Activated CD8-positive, alpha-beta T cell treated with anti-CD3 and anti-CD28 coated beads, Interleukin-2, amount 10 ng/mL, durations not matched to agents 7 days and 5 days (primary cell): ENCODE results near the gene PAGE1. TPM values are rescaled to one million over a fixed set of nuclear protein-coding genes. Genes with fewer than 3 reads are reported as not detected.
"Not testable (repeated sequence)": the region's sequence is repeated elsewhere in the genome, so short reads cannot be mapped to it uniquely, and the experiment has no call there.

Experiments
- ATAC-seq: fragments of 150-1000 bp; cut with Tn5 transposase; one replicate; pipeline ENCODE4 v1.10.0; 2021; ENCODE audit warnings: moderate library complexity
- CTCF ChIA-PET: fragments of 350-600 bp; sonication (Branson Sonifier 250); formaldehyde crosslinking; loops from one replicate; lab custom pipeline; 2021; ENCODE audit warnings: antibody characterized with exemption; lab: Charles Lee
- POLR2A ChIA-PET: fragments of 350-600 bp; sonication (Branson Sonifier 250); formaldehyde crosslinking; loops from one replicate; lab custom pipeline; 2021; ENCODE audit warnings: antibody characterized with exemption; lab: Charles Lee
- DNase-seq: peaks from one replicate; pipeline ENCODE4 v3.0.0-alpha.2; 2020
- H3K27ac Mint-ChIP-seq: one replicate; pipeline ENCODE4 v1.8.0; 2021; ENCODE audit warnings: mild to moderate bottlenecking, mixed read lengths
- H3K27me3 Mint-ChIP-seq: one replicate; pipeline ENCODE4 v1.8.0; 2021; ENCODE audit warnings: low read depth, mixed read lengths
- H3K36me3 Mint-ChIP-seq: one replicate; pipeline ENCODE4 v1.8.0; 2021; ENCODE audit warnings: low read depth, mixed read lengths
- H3K4me1 Mint-ChIP-seq: one replicate; pipeline ENCODE4 v1.8.0; 2021; ENCODE audit warnings: low read depth, mixed read lengths
- H3K4me3 Mint-ChIP-seq: one replicate; pipeline ENCODE4 v1.8.0; 2021; ENCODE audit warnings: mild to moderate bottlenecking, mixed read lengths
- H3K9me3 Mint-ChIP-seq: one replicate; pipeline ENCODE4 v1.8.0; 2022; ENCODE audit warnings: mixed read lengths; ENCODE audit not compliant: insufficient read depth
- total RNA-seq, 2 experiments: library from RNA; stranded (reverse); gene quantifications; one replicate each; pipeline ENCODE4 v1.2.3, GENCODE V29; 2021

The PAGE1 gene, protein sequence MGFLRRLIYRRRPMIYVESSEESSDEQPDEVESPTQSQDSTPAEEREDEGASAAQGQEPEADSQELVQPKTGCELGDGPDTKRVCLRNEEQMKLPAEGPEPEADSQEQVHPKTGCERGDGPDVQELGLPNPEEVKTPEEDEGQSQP
- total RNA-seq, result not detected

DNA sequence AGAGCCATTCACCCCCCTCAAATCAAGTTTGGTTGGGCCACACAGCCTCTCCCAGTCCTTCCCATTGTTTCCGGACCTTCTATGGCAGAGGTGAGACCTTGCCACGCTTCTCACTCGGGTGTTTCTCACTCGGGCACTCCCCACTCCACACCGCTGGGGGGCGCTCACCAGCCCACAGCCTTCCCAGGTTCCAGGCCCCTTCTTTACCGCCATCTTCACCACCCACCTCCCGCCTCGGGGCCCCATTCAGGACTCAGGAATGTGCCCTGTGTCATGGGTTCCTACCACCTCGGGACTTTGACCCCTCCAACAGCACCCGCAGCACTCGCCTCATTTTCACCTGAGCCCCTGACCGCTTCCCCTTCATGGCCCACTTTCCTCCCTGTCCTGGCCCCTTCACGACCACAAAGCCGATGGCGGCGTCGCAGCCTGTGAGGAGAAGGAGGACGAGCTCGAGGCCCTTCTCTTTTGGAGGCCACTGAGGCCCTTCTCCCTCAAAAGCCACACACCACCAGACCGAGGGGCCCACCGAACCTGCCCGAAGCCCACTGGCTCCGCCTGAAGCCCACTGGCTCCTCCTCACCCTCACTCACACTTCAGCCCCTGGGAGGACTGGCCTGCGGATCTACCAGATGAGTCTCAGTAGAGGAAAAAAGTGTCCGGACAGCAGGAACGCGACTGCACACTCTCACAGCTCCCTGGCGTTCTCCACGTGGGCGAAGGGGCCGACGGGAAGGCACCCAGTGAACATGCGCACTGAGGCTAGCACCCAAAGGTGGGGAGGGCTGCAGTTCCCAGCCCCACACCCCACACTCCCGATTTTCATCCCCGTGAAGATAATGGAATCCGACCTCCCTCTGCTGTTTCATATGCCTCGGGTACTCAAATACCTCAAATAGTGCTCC is at the start of gene PAGE1:
Gene PAGE1 (minus strand): TSS at position 709 of the 905 bp plus-strand sequence. CDS start 1,214 bp downstream, outside the sequence.
- H3K9me3 Mint-ChIP-seq, result no peaks in the 10 kb centered on the region
- H3K4me1 Mint-ChIP-seq, result no peaks in the 10 kb centered on the region
- DNase-seq, result no peak
- no peak within 1 kb of the TSS for H3K27ac Mint-ChIP-seq
- H3K36me3 Mint-ChIP-seq, result no peaks in the 10 kb centered on the region
- no peak within 1 kb of the TSS for H3K4me3 Mint-ChIP-seq
- H3K27me3 Mint-ChIP-seq, result no peaks in the 10 kb centered on the region
- ATAC-seq, result no peak
- CTCF ChIA-PET, result no interaction called here
- POLR2A ChIA-PET, result no interaction called here

DNA sequence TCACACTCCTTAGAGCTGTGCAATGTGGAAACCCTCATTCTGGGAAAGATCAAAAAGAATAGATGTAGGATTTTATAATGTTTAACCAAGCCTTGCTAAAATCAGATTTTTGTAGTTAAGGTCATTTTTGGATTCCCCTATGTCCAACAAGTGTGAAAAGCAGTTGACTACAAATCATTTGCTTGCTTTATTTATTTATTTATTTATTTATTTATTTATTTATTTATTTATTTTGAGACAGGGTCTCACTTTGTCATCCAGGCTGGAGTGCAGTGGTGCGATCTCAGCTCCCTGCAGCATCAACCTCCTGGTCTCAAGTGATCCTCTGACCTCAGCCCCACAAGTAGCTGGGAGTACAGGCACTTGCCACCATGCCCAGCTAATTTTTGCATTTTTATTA is 45.7 kb upstream of the PAGE1 start:
- POLR2A ChIA-PET, ATAC-seq, H3K9me3 Mint-ChIP-seq: not testable (repeated sequence)

DNA sequence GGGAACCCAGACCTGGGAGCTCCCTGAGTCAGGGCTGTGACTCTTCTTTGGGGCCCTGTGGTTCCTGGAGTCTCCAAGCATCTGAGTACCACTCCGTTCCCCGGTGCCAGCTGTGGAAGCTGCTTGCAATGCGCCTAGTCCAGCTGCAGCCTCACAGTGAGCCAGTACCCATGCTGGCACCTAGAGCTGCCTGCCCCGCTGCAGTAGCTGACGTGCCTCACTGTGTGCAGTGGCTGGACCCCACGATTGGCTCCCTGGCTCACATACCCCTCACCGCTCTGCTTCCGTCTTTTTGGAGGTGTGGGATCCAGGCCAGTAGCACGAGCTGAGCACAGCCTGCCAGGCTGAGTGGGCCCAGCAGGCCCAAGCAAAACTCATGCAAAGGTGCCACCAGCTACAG is 32.1 kb upstream of the PAGE1 start:
- H3K9me3 Mint-ChIP-seq, result no peaks in the 10 kb centered on the region
- no peaks in the 10 kb centered on the region for H3K4me1 Mint-ChIP-seq
- POLR2A ChIA-PET, result no interaction called here
- no peak for ATAC-seq
- no peaks in the 10 kb centered on the region for H3K36me3 Mint-ChIP-seq
- H3K27ac Mint-ChIP-seq, result no peak overlapping the region
- H3K4me3 Mint-ChIP-seq, result no peak overlapping the region
- no peaks in the 10 kb centered on the region for H3K27me3 Mint-ChIP-seq
- CTCF ChIA-PET, result no interaction called here
- no peak for DNase-seq

More for the DNA sequence above, 45.7 kb upstream of the PAGE1 start:
- H3K4me3 Mint-ChIP-seq, CTCF ChIA-PET, H3K36me3 Mint-ChIP-seq, H3K27ac Mint-ChIP-seq, H3K4me1 Mint-ChIP-seq, DNase-seq: not testable (repeated sequence)
- H3K27me3 Mint-ChIP-seq, result peaks cover 17% of the 10 kb centered on the region

DNA sequence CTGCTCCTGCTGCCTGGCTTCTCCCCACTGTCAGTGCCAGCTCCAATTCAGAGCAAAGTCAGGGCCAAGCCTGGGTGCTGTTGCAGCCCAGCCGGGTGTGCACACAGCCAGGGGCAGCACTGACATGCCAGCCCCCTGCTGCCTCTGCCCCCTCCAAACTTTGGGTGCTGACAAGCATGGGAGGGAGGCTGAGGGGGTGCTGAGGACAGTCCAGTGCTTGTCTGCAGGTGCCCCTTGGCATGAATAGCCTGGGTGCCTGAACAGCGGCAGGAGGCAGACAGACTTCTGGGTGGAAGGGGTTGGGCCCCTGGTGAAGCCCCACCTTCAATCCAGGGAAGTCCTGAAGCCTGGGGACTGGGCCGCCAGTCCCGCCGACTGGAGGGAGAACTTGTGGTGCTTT is 31.2 kb upstream of the PAGE1 start:
- Mint-ChIP-seq H3K27ac (no peak overlapping the region), H3K9me3 (no peaks in the 10 kb centered on the region), H3K4me3 (no peak overlapping the region), H3K4me1 (no peaks in the 10 kb centered on the region), H3K27me3 (no peaks in the 10 kb centered on the region), H3K36me3 (no peaks in the 10 kb centered on the region)
- ATAC-seq, result no peak
- POLR2A ChIA-PET, result no interaction called here
- DNase-seq, result no peak
- CTCF ChIA-PET, result no interaction called here

DNA sequence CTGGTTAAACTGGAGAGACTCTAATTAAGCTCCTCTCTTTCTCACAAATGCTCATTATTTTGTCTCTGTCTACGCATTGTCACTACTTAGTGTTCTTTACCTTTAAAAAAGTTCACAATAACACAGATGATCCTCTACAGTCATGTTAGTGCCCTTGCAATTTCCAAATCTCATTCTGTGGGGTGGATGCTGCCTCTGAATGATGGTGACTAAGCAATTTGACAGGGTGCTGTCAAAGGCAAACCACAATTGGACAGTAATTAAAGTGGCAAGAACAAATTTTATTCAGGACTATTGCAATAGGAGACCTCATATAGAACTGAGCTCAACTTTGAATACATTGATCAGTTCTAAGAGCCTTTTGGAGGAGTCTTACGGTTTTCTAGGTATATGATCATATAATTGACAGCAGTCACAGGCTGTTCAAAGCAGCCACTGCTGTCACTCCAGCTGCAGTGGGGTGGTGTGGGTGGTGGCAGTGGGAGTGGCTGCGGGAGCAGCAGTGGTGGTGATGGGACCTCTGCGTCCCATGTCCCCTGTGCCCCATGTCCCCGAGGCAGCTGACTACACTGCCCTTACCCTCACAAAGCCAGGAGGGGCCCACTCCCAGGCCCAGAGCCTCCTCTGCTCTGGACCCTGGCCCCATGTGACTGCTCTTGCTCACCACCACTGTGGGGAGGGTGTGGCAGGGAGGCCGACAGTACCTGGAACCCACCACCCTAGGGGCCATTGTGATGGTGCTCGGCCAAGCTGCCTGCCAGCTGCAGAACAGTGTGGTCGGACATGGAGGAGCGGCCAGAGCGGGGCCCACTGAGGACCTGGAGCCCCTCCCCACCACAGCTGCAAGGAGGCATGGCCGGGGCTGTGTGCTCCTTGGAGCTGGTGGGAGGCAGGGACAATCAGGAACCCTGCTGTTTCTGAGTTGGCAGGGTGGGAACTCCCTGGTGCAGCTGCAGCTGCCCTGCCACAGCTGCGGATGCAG is 30.4 kb upstream of the PAGE1 start:
- Mint-ChIP-seq H3K4me3 (no peak overlapping the region), H3K27ac (no peak overlapping the region), H3K36me3 (no peaks in the 10 kb centered on the region), H3K27me3 (no peaks in the 10 kb centered on the region), H3K9me3 (no peaks in the 10 kb centered on the region), H3K4me1 (no peaks in the 10 kb centered on the region)
- CTCF ChIA-PET, result no interaction called here
- no peak for DNase-seq
- ATAC-seq, result no peak
- POLR2A ChIA-PET, result no interaction called here

DNA sequence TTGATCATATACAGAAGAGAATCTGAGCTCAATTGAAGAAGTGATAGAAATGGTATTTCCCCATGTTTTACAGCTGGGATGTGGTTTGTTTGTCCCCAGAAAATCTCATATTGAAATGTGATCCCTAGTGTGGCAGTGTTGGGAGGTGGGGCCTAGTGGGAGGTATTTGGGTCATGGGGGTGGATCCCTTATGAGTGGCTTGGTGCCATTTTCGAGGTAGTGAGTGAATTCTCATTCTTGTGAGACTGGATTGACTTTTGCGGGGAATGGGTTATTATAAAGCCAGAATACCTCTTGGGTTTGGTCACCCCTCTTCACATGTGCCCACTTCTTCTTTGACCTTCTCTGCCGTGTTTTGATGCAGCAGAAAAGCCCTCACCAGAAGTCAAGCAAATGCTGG is 29.6 kb upstream of the PAGE1 start:
- Mint-ChIP-seq H3K9me3 (no peaks in the 10 kb centered on the region), H3K27ac (no peak overlapping the region), H3K4me3 (no peak overlapping the region), H3K36me3 (no peaks in the 10 kb centered on the region), H3K4me1 (no peaks in the 10 kb centered on the region), H3K27me3 (no peaks in the 10 kb centered on the region)
- ATAC-seq (no peak), DNase-seq (no peak)
- ChIA-PET POLR2A (no interaction called here), CTCF (no interaction called here)

DNA sequence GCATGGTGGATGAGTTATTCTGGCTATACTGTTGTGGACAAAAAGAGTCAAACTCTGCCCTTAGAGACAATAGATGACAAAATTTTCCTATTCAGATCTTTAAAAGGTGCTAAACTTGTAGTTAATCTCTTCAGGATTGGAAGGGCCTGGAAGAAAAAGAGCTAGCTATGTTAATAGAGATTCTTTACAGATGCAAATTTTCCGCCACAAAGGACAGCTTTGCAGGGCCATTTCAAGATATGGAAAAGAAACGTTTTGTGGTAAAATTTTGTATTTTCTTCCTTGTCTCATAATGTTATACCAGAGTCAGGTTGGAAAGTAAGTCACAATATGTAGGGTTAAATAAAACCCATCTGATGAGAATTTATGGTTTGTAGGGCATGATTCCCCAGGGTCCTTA is 24.3 kb upstream of the PAGE1 start:
- H3K27ac Mint-ChIP-seq, ATAC-seq, H3K27me3 Mint-ChIP-seq, H3K4me3 Mint-ChIP-seq, CTCF ChIA-PET, POLR2A ChIA-PET, H3K9me3 Mint-ChIP-seq, H3K4me1 Mint-ChIP-seq, H3K36me3 Mint-ChIP-seq, DNase-seq: not testable (repeated sequence)

DNA sequence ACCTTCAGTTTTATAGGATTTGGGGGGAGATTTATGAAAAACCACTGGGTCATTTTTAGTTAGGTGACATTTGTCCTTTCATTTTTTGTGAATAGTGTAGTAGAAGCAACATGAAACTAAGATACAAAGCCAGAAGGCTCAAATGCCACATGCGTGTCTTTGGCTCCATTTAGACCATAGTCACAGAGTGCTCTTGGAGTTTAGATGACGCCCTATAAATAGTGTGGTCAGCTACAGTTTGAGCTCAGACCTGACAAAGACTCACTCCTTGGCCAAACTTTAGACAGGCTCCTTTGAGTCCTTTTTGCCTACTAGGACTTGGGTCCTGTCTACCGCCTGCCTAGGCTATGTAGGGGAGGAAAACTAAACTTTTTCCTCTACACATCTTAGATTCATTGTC is 16.8 kb upstream of the PAGE1 start:
- Mint-ChIP-seq H3K4me3 (no peak overlapping the region), H3K4me1 (no peaks in the 10 kb centered on the region), H3K27me3 (peaks cover 7% of the 10 kb centered on the region), H3K27ac (no peak overlapping the region), H3K36me3 (no peaks in the 10 kb centered on the region), H3K9me3 (no peaks in the 10 kb centered on the region)
- ChIA-PET CTCF (no interaction called here), POLR2A (no interaction called here)
- ATAC-seq (no peak), DNase-seq (no peak)

DNA sequence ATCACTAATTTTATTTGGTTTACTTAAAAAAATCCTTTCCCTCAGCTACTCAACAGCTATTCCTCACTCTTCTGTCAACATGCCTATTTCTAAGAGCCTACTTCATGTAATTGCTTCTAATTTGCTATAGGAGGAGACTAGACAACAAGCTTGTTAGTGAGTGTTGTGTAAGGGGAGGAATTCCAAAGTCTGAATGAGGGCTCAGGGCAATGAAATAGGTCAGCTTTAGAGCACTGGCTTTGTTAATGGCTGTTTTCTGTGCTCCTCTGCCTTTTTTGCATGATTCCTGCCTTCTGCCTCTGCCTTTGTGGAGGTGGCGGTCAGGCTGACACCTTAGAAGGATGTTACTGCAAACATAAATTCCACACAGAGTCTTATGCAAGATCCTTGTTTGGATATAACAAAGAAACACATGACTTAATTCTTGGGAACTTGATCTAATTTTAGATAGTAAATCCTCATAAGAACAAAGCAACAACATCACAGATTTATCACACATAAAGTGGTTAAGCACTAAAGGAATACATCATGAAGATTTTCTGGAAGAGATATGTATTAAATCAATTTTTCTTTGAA is 15.0 kb upstream of the PAGE1 start:
- Mint-ChIP-seq H3K27me3 (peaks cover 7% of the 10 kb centered on the region), H3K4me3 (no peak overlapping the region), H3K36me3 (no peaks in the 10 kb centered on the region), H3K4me1 (no peaks in the 10 kb centered on the region), H3K9me3 (no peaks in the 10 kb centered on the region), H3K27ac (no peak overlapping the region)
- POLR2A ChIA-PET, result no interaction called here
- DNase-seq (no peak), ATAC-seq (no peak)
- CTCF ChIA-PET, result no interaction called here

DNA sequence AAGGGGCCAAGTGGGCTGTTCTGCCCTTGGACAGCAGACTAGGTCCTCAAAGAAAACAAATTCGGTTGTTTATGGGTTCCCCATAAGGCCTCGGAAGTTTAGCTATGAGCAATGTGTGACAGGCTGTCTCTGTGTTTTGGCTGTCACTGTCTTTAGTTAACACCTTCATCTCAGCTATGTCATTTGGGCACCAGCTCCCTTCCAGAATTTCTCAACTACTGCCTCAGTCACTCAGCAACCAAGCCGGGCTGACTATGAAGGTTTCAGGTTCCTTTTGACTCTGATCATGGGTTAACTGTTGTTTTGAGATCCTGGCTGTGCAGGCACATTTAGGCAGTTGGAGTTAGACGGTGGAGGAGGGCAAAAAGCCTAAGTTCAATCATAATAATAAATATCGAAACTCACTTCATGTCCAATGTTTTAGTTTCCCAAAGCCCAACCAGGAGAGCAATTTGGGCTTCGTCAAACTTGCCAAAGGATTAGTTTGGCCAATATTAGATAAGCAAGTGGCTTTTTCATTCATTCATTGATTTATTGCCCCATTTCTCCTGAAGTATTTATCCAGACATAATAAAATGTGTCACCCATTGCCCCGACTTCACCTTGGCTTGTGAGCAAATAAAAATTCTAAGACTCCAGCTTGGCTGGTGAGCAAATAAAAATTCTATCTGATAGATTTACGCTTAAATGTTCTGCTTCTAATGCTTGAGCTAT is 9.1 kb upstream of the PAGE1 start:
- POLR2A ChIA-PET, result no interaction called here
- ATAC-seq, result no peak
- no peak for DNase-seq
- Mint-ChIP-seq H3K36me3 (no peaks in the 10 kb centered on the region), H3K9me3 (no peaks in the 10 kb centered on the region), H3K27me3 (peaks cover 6% of the 10 kb centered on the region), H3K4me1 (no peaks in the 10 kb centered on the region), H3K4me3 (no peak overlapping the region), H3K27ac (no peak overlapping the region)
- CTCF ChIA-PET, result no interaction called here

DNA sequence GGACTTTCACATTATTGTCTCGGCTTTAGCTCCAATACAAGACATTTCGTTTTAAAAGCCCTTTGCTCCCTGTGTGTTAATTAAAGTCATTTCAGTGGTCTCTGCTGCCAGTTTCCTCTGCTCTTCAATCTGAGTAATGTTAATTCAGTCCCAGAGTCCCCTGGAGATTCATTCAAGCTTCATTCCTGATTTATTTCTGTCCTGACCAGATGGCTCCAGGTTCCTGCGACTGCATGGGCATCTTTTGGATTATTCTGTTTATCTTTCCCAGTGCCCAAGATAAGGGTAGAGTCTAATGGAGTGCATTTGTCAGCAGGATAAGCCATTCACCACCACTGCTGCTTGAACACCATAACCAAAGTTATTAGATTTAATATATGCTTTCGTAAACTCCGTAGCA is 6.1 kb upstream of the PAGE1 start:
- Mint-ChIP-seq H3K36me3 (no peaks in the 10 kb centered on the region), H3K9me3 (no peaks in the 10 kb centered on the region), H3K27me3 (peaks cover 6% of the 10 kb centered on the region), H3K4me3 (no peak overlapping the region), H3K27ac (no peak overlapping the region), H3K4me1 (no peaks in the 10 kb centered on the region)
- DNase-seq (no peak), ATAC-seq (no peak)
- ChIA-PET CTCF (no interaction called here), POLR2A (no interaction called here)
